ENCODE measurements around the gene SUN2. TPM values are rescaled to one million over a fixed set of nuclear protein-coding genes. Genes with fewer than 3 reads are reported as not detected.

Gene SUN2
- polyA plus RNA-seq, 3 donors: 95.8 to 159 (median 97.8) TPM

DNA sequence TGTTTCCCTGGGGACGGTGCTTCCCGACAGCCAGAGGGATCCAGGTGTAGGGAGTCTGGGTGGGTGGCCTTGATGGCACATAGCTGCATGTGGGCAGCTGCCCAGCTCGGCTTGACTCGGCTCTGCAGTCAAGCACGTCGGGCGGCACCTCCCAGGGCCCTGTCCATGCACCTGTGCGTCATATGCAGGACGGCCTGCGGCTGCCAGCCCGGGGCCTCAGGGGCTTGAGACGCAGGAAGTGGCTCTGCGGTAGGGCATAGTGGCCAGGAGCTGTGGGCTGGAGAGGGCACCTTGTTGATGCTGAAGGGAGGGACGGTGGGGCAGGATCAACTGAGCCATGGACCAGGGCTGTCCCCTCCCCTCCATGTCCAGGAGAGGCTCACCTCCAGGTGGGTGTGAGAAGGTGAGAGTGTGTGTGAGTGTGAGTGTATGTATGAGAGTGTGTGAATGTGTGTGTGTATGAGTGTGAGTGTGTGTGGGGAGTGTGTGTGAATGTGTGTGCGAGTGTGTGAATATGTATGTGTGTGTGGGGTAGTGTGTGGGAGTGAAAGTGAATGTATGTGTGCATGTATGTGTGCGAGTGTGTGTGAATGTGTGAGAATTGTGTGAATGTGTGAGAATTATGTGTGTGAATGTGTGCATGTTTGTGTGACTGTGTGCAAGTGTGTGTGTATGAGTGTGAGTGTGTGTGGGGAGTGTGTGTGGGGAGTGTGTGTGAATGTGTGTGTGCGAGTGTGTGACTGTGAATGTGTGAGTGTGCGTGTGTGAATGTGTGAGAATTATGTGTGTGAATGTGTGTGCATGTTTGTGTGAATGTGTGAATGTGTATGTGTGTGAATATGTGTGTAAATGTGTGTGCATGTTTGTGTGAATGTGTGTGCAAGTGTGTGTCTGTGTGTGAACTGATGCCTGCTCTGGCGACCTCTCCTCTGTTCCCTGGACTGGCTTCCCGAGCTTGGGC lies 5.7 kb upstream of the SUN2 start:
- Histone ChIP-seq H3K27me3 (ENCODE audit: control insufficient read depth in 2 of 2, insufficient read depth in 2 of 2, low read length in 2 of 2) (no peaks in the 10 kb centered on the region), H3K9ac (ENCODE audit: insufficient read depth, low read length, poor library complexity, severe bottlenecking) (no peak overlapping the region), H3K4me2 (replicated peaks; ENCODE audit: extremely low read depth, low read length, poor library complexity, severe bottlenecking) (no peak overlapping the region), H3K27ac (ENCODE audit: low read depth in 1 of 2, low read length in 2 of 2) (no peak overlapping the region), H3K4me1 (ENCODE audit: control insufficient read depth in 1 of 2, insufficient read depth in 2 of 2, low read length in 2 of 2) (peaks cover 20 to 23% of the 10 kb centered on the region in 2 donors), H3K79me2 (ENCODE audit: insufficient read depth, low read length) (peaks cover 25% of the 10 kb centered on the region), H3K4me3 (replicated peaks in 1 of 3; ENCODE audit: low read depth in 2 of 3, low read length in 3 of 3) (no peak overlapping the region), H4K20me1 (ENCODE audit: insufficient read depth, low read length) (no peaks in the 10 kb centered on the region), H3K36me3 (replicated peaks in 1 of 2; ENCODE audit: control insufficient read depth in 1 of 2, insufficient read depth in 2 of 2, low read length in 2 of 2) (no peaks in the 10 kb centered on the region), H3K9me3 (replicated peaks in 1 of 2; ENCODE audit: control insufficient read depth in 1 of 2, insufficient read depth in 1 of 2, low read length in 2 of 2) (no peaks in the 10 kb centered on the region), H2AFZ (ENCODE audit: insufficient read depth, low read depth, low read length, poor library complexity, severe bottlenecking) (no peak overlapping the region)
- peaks cover 0 to 4% (median 3%) of the 10 kb centered on the region in 3 donors for H3K27me3 Mint-ChIP-seq (ENCODE audit: low read depth in 3 of 3)
- H3K9me3 Mint-ChIP-seq: peaks cover 0 to 1% (median 0%) of the 10 kb centered on the region in 7 donors
- 86% methylated on average over 9 of the region's 20 CpGs for WGBS (ENCODE audit: insufficient coverage)
- H3K27ac Mint-ChIP-seq: no peak overlapping the region
- peaks cover 30% of the 10 kb centered on the region for H3K4me1 Mint-ChIP-seq
- H3K36me3 Mint-ChIP-seq: peaks cover 0 to 3% of the 10 kb centered on the region in 2 donors
- intact Hi-C loops (cut with micrococcal nuclease): no loop called here
- no peak overlapping the region for H3K4me3 Mint-ChIP-seq
- DNase-seq: no peak
- TF ChIP-seq, protein P1, sequence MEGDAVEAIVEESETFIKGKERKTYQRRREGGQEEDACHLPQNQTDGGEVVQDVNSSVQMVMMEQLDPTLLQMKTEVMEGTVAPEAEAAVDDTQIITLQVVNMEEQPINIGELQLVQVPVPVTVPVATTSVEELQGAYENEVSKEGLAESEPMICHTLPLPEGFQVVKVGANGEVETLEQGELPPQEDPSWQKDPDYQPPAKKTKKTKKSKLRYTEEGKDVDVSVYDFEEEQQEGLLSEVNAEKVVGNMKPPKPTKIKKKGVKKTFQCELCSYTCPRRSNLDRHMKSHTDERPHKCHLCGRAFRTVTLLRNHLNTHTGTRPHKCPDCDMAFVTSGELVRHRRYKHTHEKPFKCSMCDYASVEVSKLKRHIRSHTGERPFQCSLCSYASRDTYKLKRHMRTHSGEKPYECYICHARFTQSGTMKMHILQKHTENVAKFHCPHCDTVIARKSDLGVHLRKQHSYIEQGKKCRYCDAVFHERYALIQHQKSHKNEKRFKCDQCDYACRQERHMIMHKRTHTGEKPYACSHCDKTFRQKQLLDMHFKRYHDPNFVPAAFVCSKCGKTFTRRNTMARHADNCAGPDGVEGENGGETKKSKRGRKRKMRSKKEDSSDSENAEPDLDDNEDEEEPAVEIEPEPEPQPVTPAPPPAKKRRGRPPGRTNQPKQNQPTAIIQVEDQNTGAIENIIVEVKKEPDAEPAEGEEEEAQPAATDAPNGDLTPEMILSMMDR (IDR thresholded peaks at IDR 0.05): no peak

DNA sequence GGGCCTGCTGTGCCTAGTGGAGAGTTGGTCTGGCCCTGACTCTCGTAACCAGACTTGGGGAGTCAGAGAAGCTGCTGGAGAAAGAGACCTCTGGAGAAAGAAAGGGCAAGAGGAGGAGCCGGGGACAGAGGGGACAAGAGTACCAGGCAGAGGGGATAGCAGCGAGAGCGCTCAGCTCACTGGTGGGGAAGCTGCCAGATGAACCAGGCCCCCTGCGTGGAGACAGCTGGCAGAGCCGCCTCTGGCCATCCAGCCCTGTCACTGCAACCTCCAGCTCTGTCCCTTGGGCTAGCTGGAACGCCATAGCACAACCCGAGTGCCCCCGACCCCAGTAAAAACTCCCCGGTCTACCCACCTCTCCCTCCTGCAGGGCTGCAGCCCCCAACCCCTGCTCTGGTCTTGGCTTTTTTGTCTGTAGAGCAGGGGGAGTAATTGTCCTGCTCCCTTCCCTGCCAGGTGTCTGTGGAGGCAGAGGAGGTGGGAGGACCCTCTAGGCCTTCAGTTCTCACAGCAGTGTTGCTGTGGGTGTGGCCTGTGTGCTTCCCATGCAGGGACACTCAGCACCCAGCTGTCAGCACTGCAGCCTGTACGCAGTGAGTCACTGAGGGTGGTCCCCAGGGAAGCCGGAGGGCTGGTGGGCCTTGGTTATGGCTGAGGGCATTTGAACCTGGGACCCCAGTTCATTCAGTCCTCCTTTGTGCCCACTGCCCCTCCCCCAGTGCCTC lies 4.8 kb upstream of the SUN2 start:
- H3K4me3 ChIP-seq (replicated peaks in 1 of 3; ENCODE audit: low read depth in 2 of 3, low read length in 3 of 3): no peak overlapping the region
- no peaks in the 10 kb centered on the region for H3K36me3 ChIP-seq (replicated peaks in 1 of 2; ENCODE audit: control insufficient read depth in 1 of 2, insufficient read depth in 2 of 2, low read length in 2 of 2)
- TF ChIP-seq, protein P1 (IDR thresholded peaks at IDR 0.05): no peak
- DNase-seq: no peak
- no peak overlapping the region for H2AFZ ChIP-seq (ENCODE audit: insufficient read depth, low read depth, low read length, poor library complexity, severe bottlenecking)
- no peaks in the 10 kb centered on the region for H4K20me1 ChIP-seq (ENCODE audit: insufficient read depth, low read length)
- no peaks in the 10 kb centered on the region for H3K27me3 ChIP-seq (ENCODE audit: control insufficient read depth in 2 of 2, insufficient read depth in 2 of 2, low read length in 2 of 2)
- Mint-ChIP-seq H3K4me1 (peaks cover 29% of the 10 kb centered on the region), H3K36me3 (peaks cover 0 to 3% of the 10 kb centered on the region in 2 donors), H3K4me3 (no peak overlapping the region), H3K9me3 (peaks cover 0 to 1% (median 0%) of the 10 kb centered on the region in 7 donors), H3K27me3 (ENCODE audit: low read depth in 3 of 3) (peaks cover 0 to 4% (median 3%) of the 10 kb centered on the region in 3 donors), H3K27ac (peak overlapping the region in 1 of 7 donors; percentile 50)
- no peaks in the 10 kb centered on the region for H3K9me3 ChIP-seq (replicated peaks in 1 of 2; ENCODE audit: control insufficient read depth in 1 of 2, insufficient read depth in 1 of 2, low read length in 2 of 2)
- intact Hi-C loops (cut with micrococcal nuclease): no loop called here
- no peak overlapping the region for H3K27ac ChIP-seq (ENCODE audit: low read depth in 1 of 2, low read length in 2 of 2)
- 91% methylated on average over 7 of the region's 12 CpGs for WGBS (ENCODE audit: insufficient coverage)
- H3K79me2 ChIP-seq (ENCODE audit: insufficient read depth, low read length): peaks cover 29% of the 10 kb centered on the region
- peaks cover 23 to 29% of the 10 kb centered on the region in 2 donors for H3K4me1 ChIP-seq (ENCODE audit: control insufficient read depth in 1 of 2, insufficient read depth in 2 of 2, low read length in 2 of 2)
- H3K4me2 ChIP-seq (replicated peaks; ENCODE audit: extremely low read depth, low read length, poor library complexity, severe bottlenecking): no peak overlapping the region
- H3K9ac ChIP-seq (ENCODE audit: insufficient read depth, low read length, poor library complexity, severe bottlenecking): peak overlapping the region; percentile 8
